Measurements from ENCODE around the gene CHRNA10.

DNA sequence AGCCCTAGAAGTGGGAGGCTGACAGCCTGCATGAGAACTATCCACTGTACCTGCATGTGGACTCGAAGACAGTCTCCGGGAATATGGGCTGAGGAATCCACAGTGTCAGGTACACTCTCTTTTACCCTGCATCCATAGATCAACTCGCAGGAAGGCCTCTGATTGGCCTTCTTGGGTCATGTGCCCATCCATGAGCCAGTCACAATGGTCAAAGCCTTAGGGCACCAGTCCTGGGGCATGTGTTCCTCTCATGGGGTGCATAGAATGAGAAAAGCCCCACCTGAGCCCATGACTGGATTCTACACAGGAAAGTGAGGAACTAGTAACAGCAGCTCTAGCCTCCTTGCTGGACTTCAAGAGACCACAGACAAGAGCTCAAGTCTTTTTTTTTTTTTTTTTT, 15.6 kb downstream of the CHRNA10 start:
- no peak for TF ChIP-seq POLR2A (IDR thresholded peaks at IDR 0.05)
- TF ChIP-seq, protein P1, sequence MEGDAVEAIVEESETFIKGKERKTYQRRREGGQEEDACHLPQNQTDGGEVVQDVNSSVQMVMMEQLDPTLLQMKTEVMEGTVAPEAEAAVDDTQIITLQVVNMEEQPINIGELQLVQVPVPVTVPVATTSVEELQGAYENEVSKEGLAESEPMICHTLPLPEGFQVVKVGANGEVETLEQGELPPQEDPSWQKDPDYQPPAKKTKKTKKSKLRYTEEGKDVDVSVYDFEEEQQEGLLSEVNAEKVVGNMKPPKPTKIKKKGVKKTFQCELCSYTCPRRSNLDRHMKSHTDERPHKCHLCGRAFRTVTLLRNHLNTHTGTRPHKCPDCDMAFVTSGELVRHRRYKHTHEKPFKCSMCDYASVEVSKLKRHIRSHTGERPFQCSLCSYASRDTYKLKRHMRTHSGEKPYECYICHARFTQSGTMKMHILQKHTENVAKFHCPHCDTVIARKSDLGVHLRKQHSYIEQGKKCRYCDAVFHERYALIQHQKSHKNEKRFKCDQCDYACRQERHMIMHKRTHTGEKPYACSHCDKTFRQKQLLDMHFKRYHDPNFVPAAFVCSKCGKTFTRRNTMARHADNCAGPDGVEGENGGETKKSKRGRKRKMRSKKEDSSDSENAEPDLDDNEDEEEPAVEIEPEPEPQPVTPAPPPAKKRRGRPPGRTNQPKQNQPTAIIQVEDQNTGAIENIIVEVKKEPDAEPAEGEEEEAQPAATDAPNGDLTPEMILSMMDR (IDR thresholded peaks at IDR 0.05 in 8 of 11, conservative IDR thresholded peaks at IDR 0.05 in 3 of 11) = no peak

Data from spleen (tissue), 7 donors.